SK-N-SH (cell line): Measurements from ENCODE around the gene HOPX. TPM values are rescaled to one million over a fixed set of nuclear protein-coding genes. Genes with fewer than 3 reads are reported as not detected.

Experiments
- CTCF ChIA-PET: fragments of 300-600, 350-600 bp; formaldehyde crosslinking; extraction: SDS; loops from one replicate; lab custom pipeline; 2021; lab: Yijun Ruan, JAX
- POLR2A ChIA-PET: fragments of 350-600 bp; sonication (Branson Sonifier 250); formaldehyde crosslinking; extraction: SDS; loops from one replicate; lab custom pipeline; 2020; ENCODE audit warnings: antibody characterized with exemption, inconsistent platforms; lab: Yijun Ruan, JAX
- DNase-seq: peaks from one replicate; pipeline ENCODE4 v3.0.0; 2012
- H2AFZ ChIP-seq: fragments of 200-600 bp; sonication (generic); 2 replicates; pipeline ENCODE4 v1.8.1; 2016; ENCODE audit warnings: antibody characterized with exemption, mild to moderate bottlenecking, low read depth
- H3F3A ChIP-seq: fragments of 200-600 bp; sonication (generic); replicated peaks from 2 replicates; pipeline ENCODE3; 2016; ENCODE audit warnings: antibody characterized with exemption, mild to moderate bottlenecking; ENCODE audit not compliant: insufficient read depth
- H3K27ac ChIP-seq, 2 experiments: fragments of 200-500 bp in 1 of 2; fragments of 200-600 bp in 1 of 2; sonication (Bioruptor generic) in 1 of 2; sonication (generic), shearing (Covaris generic) in 1 of 2; 2 replicates each; pipeline versions ENCODE4 v1.5.1 to v1.6.1; 2014 to 2016; ENCODE audit warnings: low read depth in 2 of 2, inconsistent platforms in 1 of 2, low read length in 1 of 2, mild to moderate bottlenecking in 1 of 2, mixed read lengths in 1 of 2
- H3K27me3 ChIP-seq: fragments of 200-600 bp; sonication (generic), shearing (Covaris generic); 2 replicates; pipeline ENCODE4 v1.6.1; 2016; ENCODE audit warnings: mixed run types; ENCODE audit not compliant: insufficient read depth
- H3K36me3 ChIP-seq, 2 experiments: fragments of 200-500 bp in 1 of 2; fragments of 200-600 bp in 1 of 2; sonication (Bioruptor generic) in 1 of 2; sonication (generic) in 1 of 2; replicated peaks in 1 of 2; 2 replicates each; pipeline versions ENCODE3 to v1.5.1; 2014 to 2016; ENCODE audit warnings: low read length in 1 of 2, mild to moderate bottlenecking in 1 of 2; ENCODE audit not compliant: insufficient read depth in 2 of 2, control insufficient read depth in 1 of 2
- H3K4me1 ChIP-seq, 2 experiments: fragments of 200-500 bp in 1 of 2; fragments of 200-600 bp in 1 of 2; sonication (Bioruptor generic) in 1 of 2; sonication (generic), shearing (Covaris generic) in 1 of 2; 2 replicates each; pipeline versions ENCODE4 v1.5.1 to v1.6.1; 2014 to 2016; ENCODE audit warnings: low read depth in 1 of 2, low read length in 1 of 2, mixed run types in 1 of 2; ENCODE audit not compliant: insufficient read depth in 2 of 2, control insufficient read depth in 1 of 2
- H3K4me2 ChIP-seq: fragments of 200-600 bp; sonication (generic), shearing (Covaris generic); 2 replicates; pipeline ENCODE4 v1.6.1; 2017; ENCODE audit warnings: mixed run types
- H3K4me3 ChIP-seq, 2 experiments: fragments of 200-500 bp in 1 of 2; fragments of 200-600 bp in 1 of 2; sonication (Bioruptor generic) in 1 of 2; sonication (generic), shearing (Covaris generic) in 1 of 2; 2 replicates each; pipeline versions ENCODE4 v1.5.1 to v1.8.1; 2014 to 2016; ENCODE audit warnings: low read depth in 2 of 2, inconsistent platforms in 1 of 2, low read length in 1 of 2, mild to moderate bottlenecking in 1 of 2, mixed read lengths in 1 of 2, moderate library complexity in 1 of 2
- H3K79me2 ChIP-seq: fragments of 200-600 bp; sonication (generic); 2 replicates; pipeline ENCODE4 v1.8.1; 2017; ENCODE audit warnings: mild to moderate bottlenecking; ENCODE audit not compliant: insufficient read depth
- H3K9ac ChIP-seq: fragments of 200-600 bp; sonication (generic); 2 replicates; pipeline ENCODE4 v1.6.1; 2017; ENCODE audit warnings: mixed run types
- H3K9me2 ChIP-seq: fragments of 200-600 bp; sonication (generic); 2 replicates; pipeline ENCODE4 v1.6.1; 2017; ENCODE audit warnings: mixed run types
- H3K9me3 ChIP-seq: fragments of 200-600 bp; sonication (generic); 2 replicates; pipeline ENCODE4 v1.6.1; 2017; ENCODE audit warnings: mixed run types, mild to moderate bottlenecking, moderate library complexity
- H4K20me1 ChIP-seq: fragments of 200-600 bp; sonication (generic); 2 replicates; pipeline ENCODE4 v1.6.1; 2017; ENCODE audit warnings: mild to moderate bottlenecking, mixed run types; ENCODE audit not compliant: insufficient read depth
- CHD2 ChIP-seq: fragments of 150-350 bp; IDR thresholded peaks from 2 replicates; pipeline ENCODE4 v1.6.1; 2018; ENCODE audit warnings: low read length; ENCODE audit not compliant: partially characterized antibody
- CTCF ChIP-seq: fragments of 200-600 bp; sonication (generic); IDR thresholded peaks from 2 replicates; pipeline ENCODE4 v1.6.1; 2017; ENCODE audit warnings: antibody characterized with exemption, mild to moderate bottlenecking, moderate library complexity
- ELF1 ChIP-seq: IDR thresholded peaks from 2 replicates; pipeline ENCODE4 v1.4.0; 2012
- EZH2phosphoT487 ChIP-seq: fragments of 200-600 bp; sonication (generic); IDR thresholded peaks from 2 replicates; pipeline ENCODE4 v1.6.1; 2017; ENCODE audit warnings: low read depth, mixed run types, mild to moderate bottlenecking, antibody characterized with exemption, moderate library complexity, borderline replicate concordance
- FOSL2 ChIP-seq: IDR thresholded peaks from 2 replicates; pipeline ENCODE4 v1.4.0; 2012; ENCODE audit warnings: low read depth, mild to moderate bottlenecking, moderate library complexity, borderline replicate concordance
- FOXJ3 ChIP-seq: sonication (generic); formaldehyde crosslinking; IDR thresholded peaks from 2 replicates; pipeline ENCODE4 v1.5.1; 2020; ENCODE audit warnings: mild to moderate bottlenecking, missing genetic modification reagents
- GABPA ChIP-seq: IDR thresholded peaks from 2 replicates; pipeline ENCODE4 v1.4.0; 2012; ENCODE audit warnings: low read depth, mild to moderate bottlenecking
- IRF3 ChIP-seq: fragments of 150-350 bp; IDR thresholded peaks from 2 replicates; pipeline ENCODE4 v1.6.1; 2016; ENCODE audit warnings: mild to moderate bottlenecking, low read depth, low read length
- JUND ChIP-seq: IDR thresholded peaks from 2 replicates; pipeline ENCODE4 v1.4.0; 2012
- NFIC ChIP-seq: IDR thresholded peaks from 2 replicates; pipeline ENCODE4 v1.4.0; 2012; ENCODE audit warnings: borderline replicate concordance
- NRF1 ChIP-seq: IDR thresholded peaks from 2 replicates; pipeline ENCODE4 v1.6.1; 2012; ENCODE audit warnings: low read depth, mild to moderate bottlenecking, low read length
- PBX3 ChIP-seq: IDR thresholded peaks from 2 replicates; pipeline ENCODE4; 2012
- POLR2AphosphoS5 ChIP-seq: IDR thresholded peaks from 2 replicates; pipeline ENCODE4 v1.6.1; 2012; ENCODE audit warnings: low read depth, low read length
- RAD21 ChIP-seq: IDR thresholded peaks from 2 replicates; pipeline ENCODE4 v1.6.1; 2012; ENCODE audit warnings: mild to moderate bottlenecking, low read length
- RCOR1 ChIP-seq: fragments of 150-350 bp; IDR thresholded peaks from 2 replicates; pipeline ENCODE4 v1.6.1; 2017; ENCODE audit warnings: antibody characterized with exemption, low read length
- RFX5 ChIP-seq: IDR thresholded peaks from 2 replicates; pipeline ENCODE4 v1.6.1; 2012; ENCODE audit warnings: mild to moderate bottlenecking, improper control_type of control experiment, low read length
- SIN3A ChIP-seq: IDR thresholded peaks from 2 replicates; pipeline ENCODE4 v1.6.1; 2012; ENCODE audit warnings: low read depth, mild to moderate bottlenecking, low read length, moderate library complexity, borderline replicate concordance
- TAF1 ChIP-seq: IDR thresholded peaks from 2 replicates; pipeline ENCODE4 v1.6.1; 2012; ENCODE audit warnings: low read depth, mild to moderate bottlenecking, low read length, moderate library complexity, borderline replicate concordance
- TCF12 ChIP-seq: IDR thresholded peaks from 2 replicates; pipeline ENCODE4 v1.4.0; 2012
- TEAD4 ChIP-seq: IDR thresholded peaks from 2 replicates; pipeline ENCODE4 v1.4.0; 2012; ENCODE audit warnings: mild to moderate bottlenecking, borderline replicate concordance; ENCODE audit not compliant: insufficient read depth
- USF1 ChIP-seq: IDR thresholded peaks from 2 replicates; pipeline ENCODE4 v1.4.0; 2012; ENCODE audit warnings: low read depth, borderline replicate concordance
- YY1 ChIP-seq: IDR thresholded peaks from 2 replicates; pipeline ENCODE4 v1.4.0; 2012; ENCODE audit warnings: low read depth, mild to moderate bottlenecking
- WGBS: methylation state at CpG from one replicate; pipeline ENCODE4 v1.1.6; 2017; ENCODE audit warnings: low lambda C conversion rate; 5-methylcytosine and 5-hydroxymethylcytosine counted together
- polyA plus RNA-seq, 3 experiments: library from polyadenylated mRNA; depleted of rRNA; stranded (reverse); fragments of >200 nt; gene quantifications; 2 replicates each; pipeline ENCODE4 v1.2.3, GENCODE V29; 2012

Gene HOPX
- polyA plus RNA-seq, 1 of the 3 experiments (the other 2 are of a cell fraction): 0.05 TPM

GRCh38 chr4:56698329-56698728, 17.2 kb upstream of the HOPX start:
- H3K9me3 ChIP-seq: no peaks in the 10 kb centered on the region
- POLR2A ChIA-PET: no interaction called here
- TF ChIP-seq RFX5 (no peak), RAD21 (no peak), CTCF (no peak), SIN3A (no peak), EZH2phosphoT487 (no peak), TCF12 (no peak), JUND (no peak), TEAD4 (no peak), POLR2AphosphoS5 (no peak), FOSL2 (no peak), NRF1 (no peak), RCOR1 (no peak)
- TF ChIP-seq, all 33 proteins: peak for 0
- H3K4me3 ChIP-seq: no peak overlapping the region
- no peaks in the 10 kb centered on the region for H3F3A ChIP-seq
- H3K4me1 ChIP-seq: no peaks in the 10 kb centered on the region
- CTCF ChIA-PET: no interaction called here
- no peak overlapping the region for H2AFZ ChIP-seq
- 51% methylated on average over 4 of the region's 4 CpGs for WGBS
- no peaks in the 10 kb centered on the region for H4K20me1 ChIP-seq
- H3K36me3 ChIP-seq: no peaks in the 10 kb centered on the region
- no peaks in the 10 kb centered on the region for H3K27me3 ChIP-seq
- H3K27ac ChIP-seq: no peak overlapping the region
- no peak overlapping the region for H3K4me2 ChIP-seq
- H3K9me2 ChIP-seq: no peaks in the 10 kb centered on the region
- DNase-seq: no peak
- H3K9ac ChIP-seq: no peak overlapping the region
- no peaks in the 10 kb centered on the region for H3K79me2 ChIP-seq

- no peaks in the 10 kb centered on the region for H4K20me1 ChIP-seq
- H2AFZ ChIP-seq: no peak overlapping the region
- no peak overlapping the region for H3K4me2 ChIP-seq
- H3K9ac ChIP-seq: no peak overlapping the region
- DNase-seq: no peak
- H3K79me2 ChIP-seq: no peaks in the 10 kb centered on the region
- H3K9me3 ChIP-seq: no peaks in the 10 kb centered on the region
- H3K27ac ChIP-seq: no peak overlapping the region
- H3K36me3 ChIP-seq: no peaks in the 10 kb centered on the region
- no peaks in the 10 kb centered on the region for H3K9me2 ChIP-seq
- no peaks in the 10 kb centered on the region; a peak in 1 of 4 replicates for H3K4me1 ChIP-seq
- ChIA-PET CTCF (interaction anchor here (1.2 kb wide), 1 partner anchor 104 kb away, joined by 3 read pairs; no protein-coding TSS in a partner anchor), POLR2A (no interaction called here)
- no peaks in the 10 kb centered on the region for H3K27me3 ChIP-seq
- WGBS: 74% methylated on average over 5 of the region's 5 CpGs
- H3K4me3 ChIP-seq: no peak overlapping the region
- H3F3A ChIP-seq: no peaks in the 10 kb centered on the region
- TF ChIP-seq CHD2: no peak
- no peak for TF ChIP-seq PBX3
- no peak for TF ChIP-seq USF1
- no peak for TF ChIP-seq IRF3
- no peak for TF ChIP-seq GABPA
- no peak for TF ChIP-seq FOSL2
- no peak for TF ChIP-seq TAF1
- no peak for TF ChIP-seq JUND
- TF ChIP-seq FOXJ3 (CRISPR knock-in tag): no peak
- TF ChIP-seq CTCF: no peak
- TF ChIP-seq POLR2AphosphoS5: no peak
- no peak for TF ChIP-seq NFIC
- TF ChIP-seq SIN3A: no peak
- TF ChIP-seq TEAD4: no peak
- TF ChIP-seq NRF1: no peak
- no peak for TF ChIP-seq ELF1
- no peak for TF ChIP-seq YY1
Observed at GRCh38 chr4:56696056-56696455, 15.0 kb upstream of the HOPX start.
